Measurements from ENCODE around the gene SLC48A1. TPM values are rescaled to one million over a fixed set of nuclear protein-coding genes. Genes with fewer than 3 reads are reported as not detected.

SLC48A1 gene
- polyA plus RNA-seq, 3 donors: 9.4 to 19.6 (median 15.8) TPM

- Histone ChIP-seq H4K20me1 (ENCODE audit: insufficient read depth, low read length) (peaks cover 24% of the 10 kb centered on the region), H3K36me3 (replicated peaks in 1 of 2; ENCODE audit: control insufficient read depth in 1 of 2, insufficient read depth in 2 of 2, low read length in 2 of 2) (no peaks in the 10 kb centered on the region), H3K4me2 (replicated peaks; ENCODE audit: extremely low read depth, low read length, poor library complexity, severe bottlenecking) (peak overlapping the region; percentile 92), H3K9ac (ENCODE audit: insufficient read depth, low read length, poor library complexity, severe bottlenecking) (peak overlapping the region; percentile 79), H3K9me3 (replicated peaks in 1 of 2; ENCODE audit: control insufficient read depth in 1 of 2, insufficient read depth in 1 of 2, low read length in 2 of 2) (no peaks in the 10 kb centered on the region), H3K79me2 (ENCODE audit: insufficient read depth, low read length) (peaks cover 60% of the 10 kb centered on the region), H3K4me3 (replicated peaks in 1 of 3; ENCODE audit: low read depth in 2 of 3, low read length in 3 of 3) (peak overlapping the region; percentile 71 to 84 (median 82)), H3K27ac (ENCODE audit: low read depth in 1 of 2, low read length in 2 of 2) (peak overlapping the region; percentile 60 to 86), H2AFZ (ENCODE audit: insufficient read depth, low read depth, low read length, poor library complexity, severe bottlenecking) (peak overlapping the region; percentile 70), H3K4me1 (ENCODE audit: control insufficient read depth in 1 of 2, insufficient read depth in 2 of 2, low read length in 2 of 2) (peaks cover 89 to 91% of the 10 kb centered on the region in 2 donors), H3K27me3 (ENCODE audit: control insufficient read depth in 2 of 2, insufficient read depth in 2 of 2, low read length in 2 of 2) (no peaks in the 10 kb centered on the region)
- intact Hi-C loops (cut with micrococcal nuclease): loop anchor here (5.0 to 10.0 kb wide), 2 partner anchors 85 to 112 kb away; partner anchors contain the start of genes RPAP3 (in 1 of the 2) and VDR (in 1 of the 2)
- Mint-ChIP-seq H3K4me1 (peaks cover 86% of the 10 kb centered on the region), H3K27me3 (ENCODE audit: low read depth in 3 of 3) (no peaks in the 10 kb centered on the region), H3K9me3 (peaks cover 0 to 3% (median 0%) of the 10 kb centered on the region in 7 donors), H3K4me3 (peak overlapping the region; percentile 87 to 89), H3K27ac (peak overlapping the region; percentile 46 to 95 (median 86)), H3K36me3 (peaks cover 8 to 9% of the 10 kb centered on the region in 2 donors)
- DNase-seq: peak; percentile 47
- peak; percentile 30 for TF ChIP-seq CTCF (IDR thresholded peaks at IDR 0.05)
- under 1% methylated on average over 65 of the region's 77 CpGs for WGBS (ENCODE audit: insufficient coverage)
Observed at GRCh38 chr12:47819138-47819895, 46.3 kb downstream of the SLC48A1 start.

- H3K4me2 ChIP-seq (replicated peaks; ENCODE audit: extremely low read depth, low read length, poor library complexity, severe bottlenecking): peak within 1 kb of the TSS; percentile 92
- H4K20me1 ChIP-seq (ENCODE audit: insufficient read depth, low read length): peaks cover 24% of the 10 kb centered on the region
- Mint-ChIP-seq H3K27ac (peak within 1 kb of the TSS; percentile 83 to 97 (median 95)), H3K4me1 (peaks cover 84% of the 10 kb centered on the region), H3K4me3 (peak within 1 kb of the TSS; percentile 89 to 96), H3K9me3 (peaks cover 0 to 3% (median 0%) of the 10 kb centered on the region in 7 donors), H3K27me3 (ENCODE audit: low read depth in 3 of 3) (peaks cover 0 to 2% (median 0%) of the 10 kb centered on the region in 3 donors), H3K36me3 (peaks cover 3 to 4% of the 10 kb centered on the region in 2 donors)
- no peak for TF ChIP-seq CTCF (IDR thresholded peaks at IDR 0.05)
- peak within 1 kb of the TSS; percentile 79 for H3K9ac ChIP-seq (ENCODE audit: insufficient read depth, low read length, poor library complexity, severe bottlenecking)
- WGBS (ENCODE audit: insufficient coverage): 0% methylated on average over 54 of the region's 58 CpGs
- peak within 1 kb of the TSS; percentile 70 for H2AFZ ChIP-seq (ENCODE audit: insufficient read depth, low read depth, low read length, poor library complexity, severe bottlenecking)
- peak within 1 kb of the TSS; percentile 71 to 84 (median 82) for H3K4me3 ChIP-seq (replicated peaks in 1 of 3; ENCODE audit: low read depth in 2 of 3, low read length in 3 of 3)
- no peaks in the 10 kb centered on the region for H3K27me3 ChIP-seq (ENCODE audit: control insufficient read depth in 2 of 2, insufficient read depth in 2 of 2, low read length in 2 of 2)
- peaks cover 83 to 85% of the 10 kb centered on the region in 2 donors for H3K4me1 ChIP-seq (ENCODE audit: control insufficient read depth in 1 of 2, insufficient read depth in 2 of 2, low read length in 2 of 2)
- DNase-seq: peak in 2 of 3 donors; percentile 56 to 63
- H3K79me2 ChIP-seq (ENCODE audit: insufficient read depth, low read length): peaks cover 53% of the 10 kb centered on the region
- intact Hi-C loops (cut with micrococcal nuclease): loop anchor here (5.0 to 10.0 kb wide), 2 partner anchors 85 to 113 kb away; partner anchors contain the start of genes RPAP3 (in 1 of the 2) and VDR (in 1 of the 2)
- H3K9me3 ChIP-seq (replicated peaks in 1 of 2; ENCODE audit: control insufficient read depth in 1 of 2, insufficient read depth in 1 of 2, low read length in 2 of 2): no peaks in the 10 kb centered on the region
- no peaks in the 10 kb centered on the region for H3K36me3 ChIP-seq (replicated peaks in 1 of 2; ENCODE audit: control insufficient read depth in 1 of 2, insufficient read depth in 2 of 2, low read length in 2 of 2)
- peak within 1 kb of the TSS; percentile 70 to 86 for H3K27ac ChIP-seq (ENCODE audit: low read depth in 1 of 2, low read length in 2 of 2)
Observed at GRCh38 chr12:47819896-47820630, 47.0 kb downstream of the SLC48A1 start, which contains the start of gene HDAC7. Gene HDAC7, minus strand, starts transcription at chr12:47819903. Its CDS starts 118 bp downstream, at chr12:47819785.

Data from CD14-positive monocyte (primary cell).